HEK293 (cell line): Measurements from ENCODE around the gene NEAT1.

Experiments used
- CTCF ChIA-PET: fragments of 350-600 bp; formaldehyde crosslinking; extraction: SDS; loops from one replicate; lab custom pipeline; 2021; ENCODE audit warnings: antibody characterized with exemption; lab: Yijun Ruan, JAX
- POLR2A ChIA-PET: fragments of 300-600 bp; formaldehyde crosslinking; extraction: SDS; loops from one replicate; lab custom pipeline; 2020; ENCODE audit warnings: antibody characterized with exemption, inconsistent platforms; lab: Yijun Ruan, JAX
- H3K27ac ChIP-seq: fragments of 200-500 bp; sonication (Bioruptor generic); 2 replicates; pipeline ENCODE4 v1.5.1; 2014; ENCODE audit warnings: low read depth, low read length, control low read depth, inconsistent platforms; ENCODE audit errors: extremely low read depth
- H3K36me3 ChIP-seq, 2 experiments: fragments of 200-500 bp in 1 of 2; sonication (Bioruptor generic) in 1 of 2; 1 replicate in 1 of 2; 2 replicates in 1 of 2; pipeline ENCODE4 v1.5.1; 2014 to 2017; ENCODE audit warnings: inconsistent platforms in 2 of 2, low read length in 2 of 2; ENCODE audit not compliant: control insufficient read depth in 2 of 2, insufficient read depth in 1 of 2
- H3K4me1 ChIP-seq: fragments of 200-500 bp; sonication (Bioruptor generic); 2 replicates; pipeline ENCODE4 v1.5.1; 2014; ENCODE audit warnings: mild to moderate bottlenecking, low read length, inconsistent platforms; ENCODE audit not compliant: control insufficient read depth, insufficient read depth
- H3K4me3 ChIP-seq: 2 replicates; pipeline ENCODE4 v1.5.1; 2011; ENCODE audit warnings: low read depth, mild to moderate bottlenecking, control low read depth, low read length, moderate library complexity
- H3K9me3 ChIP-seq: fragments of 200-500 bp; sonication (Bioruptor generic); 2 replicates; pipeline ENCODE4 v1.5.1; 2014; ENCODE audit warnings: low read depth, low read length, inconsistent platforms; ENCODE audit not compliant: control insufficient read depth, insufficient read depth
- SETDB1 ChIP-seq: IDR thresholded peaks from one replicate; pipeline ENCODE4 v1.6.1; 2017; ENCODE audit warnings: mild to moderate bottlenecking, low read length, moderate library complexity, mixed read lengths; ENCODE audit not compliant: insufficient read length
- TCF7L2 ChIP-seq: IDR thresholded peaks from 2 replicates; pipeline ENCODE4 v1.6.1; 2011; ENCODE audit warnings: low read depth, mild to moderate bottlenecking, inconsistent platforms, low read length, moderate library complexity, borderline replicate concordance
- ZBTB48 ChIP-seq: fragments of 450-650 bp; formaldehyde crosslinking; IDR thresholded peaks from 2 replicates; pipeline ENCODE4 v1.5.1; 2016; ENCODE audit warnings: missing biosample characterization, missing genetic modification characterization
- ZFP69B ChIP-seq: fragments of 450-650 bp; formaldehyde crosslinking; IDR thresholded peaks from 2 replicates; pipeline ENCODE4 v1.5.1; 2016; ENCODE audit warnings: missing biosample characterization, missing genetic modification characterization
- ZNF138 ChIP-seq: fragments of 450-650 bp; formaldehyde crosslinking; IDR thresholded peaks from 2 replicates; pipeline ENCODE4 v1.5.1; 2016; ENCODE audit warnings: missing biosample characterization, missing genetic modification characterization, borderline replicate concordance
- ZNF2 ChIP-seq: fragments of 450-650 bp; formaldehyde crosslinking; IDR thresholded peaks from 2 replicates; pipeline ENCODE4 v1.5.1; 2016; ENCODE audit warnings: missing biosample characterization, missing genetic modification characterization
- ZNF266 ChIP-seq: fragments of 450-650 bp; formaldehyde crosslinking; IDR thresholded peaks from 2 replicates; pipeline ENCODE4 v1.5.1; 2016; ENCODE audit warnings: missing biosample characterization, missing genetic modification characterization, low read depth
- ZNF350 ChIP-seq: fragments of 450-650 bp; formaldehyde crosslinking; IDR thresholded peaks from 2 replicates; pipeline ENCODE4 v1.5.0; 2017; ENCODE audit warnings: missing biosample characterization, mild to moderate bottlenecking, missing genetic modification characterization
- ZNF354C ChIP-seq: fragments of 450-650 bp; formaldehyde crosslinking; IDR thresholded peaks from 2 replicates; pipeline ENCODE4 v1.5.1; 2016; ENCODE audit warnings: missing biosample characterization, missing genetic modification characterization, low read depth, borderline replicate concordance
- ZNF423 ChIP-seq: fragments of 450-650 bp; formaldehyde crosslinking; IDR thresholded peaks from 2 replicates; pipeline ENCODE4 v1.5.1; 2016; ENCODE audit warnings: missing biosample characterization, missing genetic modification characterization
- ZNF529 ChIP-seq: fragments of 450-650 bp; formaldehyde crosslinking; IDR thresholded peaks from 2 replicates; pipeline ENCODE4 v1.5.1; 2017; ENCODE audit warnings: missing genetic modification characterization, missing biosample characterization; ENCODE audit not compliant: insufficient replicate concordance
- ZNF555 ChIP-seq: fragments of 450-650 bp; formaldehyde crosslinking; conservative IDR thresholded peaks from 2 replicates; pipeline ENCODE4 v1.5.1; 2017; ENCODE audit warnings: missing biosample characterization, mild to moderate bottlenecking, missing genetic modification characterization, inconsistent platforms
- ZNF76 ChIP-seq: fragments of 450-650 bp; formaldehyde crosslinking; IDR thresholded peaks from 2 replicates; pipeline ENCODE4; 2016; ENCODE audit warnings: low read depth, missing biosample characterization, missing genetic modification characterization, borderline replicate concordance
- ZNF843 ChIP-seq: fragments of 450-650 bp; formaldehyde crosslinking; IDR thresholded peaks from 2 replicates; pipeline ENCODE4 v1.5.1; 2016; ENCODE audit warnings: missing biosample characterization, missing genetic modification characterization
- TF ChIP-seq, protein P1 (sequence below): fragments of 450-650 bp; formaldehyde crosslinking; IDR thresholded peaks from 2 replicates; pipeline ENCODE4 v1.5.1; 2016; ENCODE audit warnings: missing biosample characterization, missing genetic modification characterization
- TF ChIP-seq, protein P2 (sequence below): fragments of 450-650 bp; formaldehyde crosslinking; conservative IDR thresholded peaks from 2 replicates; pipeline ENCODE4 v1.5.1; 2016; ENCODE audit warnings: low read depth, missing biosample characterization, missing genetic modification characterization
- TF ChIP-seq, protein P3 (sequence below): fragments of 450-650 bp; formaldehyde crosslinking; IDR thresholded peaks from 2 replicates; pipeline ENCODE4 v1.5.1; 2017; ENCODE audit warnings: missing biosample characterization, missing genetic modification characterization
- TF ChIP-seq, protein P4 (sequence below): fragments of 450-650 bp; formaldehyde crosslinking; IDR thresholded peaks from 2 replicates; pipeline ENCODE4 v1.5.1; 2016; ENCODE audit warnings: missing biosample characterization, missing genetic modification characterization
- TF ChIP-seq, protein P5 (sequence below): fragments of 450-650 bp; formaldehyde crosslinking; optimal IDR thresholded peaks from 2 replicates; pipeline ENCODE3; 2016; ENCODE audit warnings: missing biosample characterization, mild to moderate bottlenecking, missing genetic modification characterization
- TF ChIP-seq, protein P6 (sequence below): fragments of 450-650 bp; formaldehyde crosslinking; IDR thresholded peaks from 2 replicates; pipeline ENCODE4 v1.5.1; 2016; ENCODE audit warnings: missing biosample characterization, missing genetic modification characterization

Gene NEAT1

DNA sequence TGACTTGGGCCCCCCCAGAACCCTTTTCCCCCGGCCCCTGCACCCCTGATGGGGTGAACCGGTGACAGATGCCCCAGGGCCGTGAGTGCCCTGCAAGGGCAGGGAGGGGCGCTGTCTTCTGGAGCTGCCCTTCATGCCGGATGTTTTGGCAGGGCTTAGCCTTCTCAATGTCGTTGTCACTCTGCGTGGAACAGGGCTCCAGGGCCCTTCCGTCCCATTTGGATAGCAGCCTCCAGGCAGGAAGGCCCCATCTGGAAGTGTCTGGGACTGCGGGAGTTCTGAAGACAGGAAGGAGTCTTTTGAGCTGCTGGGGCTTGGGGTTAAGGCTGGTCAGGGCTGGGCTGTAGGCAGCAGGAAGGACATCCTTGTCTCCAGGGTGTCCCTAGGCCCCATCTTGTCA is 31.6 kb upstream of the NEAT1 start:
- Histone ChIP-seq H3K27ac (no peak overlapping the region), H3K4me1 (no peaks in the 10 kb centered on the region; the same call in 1 of the 2 replicates), H3K4me3 (no peak overlapping the region), H3K9me3 (no peaks in the 10 kb centered on the region), H3K36me3 (peaks cover 0 to 58% of the 10 kb centered on the region in 2 experiments; a peak in 1 of 3 replicates)
- POLR2A ChIA-PET: interaction anchor here (1.1 to 1.7 kb wide), 3 partner anchors 28 to 111 kb away, joined by 3 to 5 read pairs (median 4); no protein-coding TSS in a partner anchor
- CTCF ChIA-PET: interaction anchor here (0.6 to 1.4 kb wide), 4 partner anchors 20 to 113 kb away, joined by 3 to 4 read pairs (median 3); no protein-coding TSS in a partner anchor
- TF ChIP-seq SETDB1: no peak
- no peak for TF ChIP-seq ZNF138
- TF ChIP-seq ZBTB48 (tag by site-specific recombination): no peak
- no peak for TF ChIP-seq ZNF843 (tag by site-specific recombination)
- TF ChIP-seq ZNF350 (tag by site-specific recombination): no peak
- TF ChIP-seq, protein P1, sequence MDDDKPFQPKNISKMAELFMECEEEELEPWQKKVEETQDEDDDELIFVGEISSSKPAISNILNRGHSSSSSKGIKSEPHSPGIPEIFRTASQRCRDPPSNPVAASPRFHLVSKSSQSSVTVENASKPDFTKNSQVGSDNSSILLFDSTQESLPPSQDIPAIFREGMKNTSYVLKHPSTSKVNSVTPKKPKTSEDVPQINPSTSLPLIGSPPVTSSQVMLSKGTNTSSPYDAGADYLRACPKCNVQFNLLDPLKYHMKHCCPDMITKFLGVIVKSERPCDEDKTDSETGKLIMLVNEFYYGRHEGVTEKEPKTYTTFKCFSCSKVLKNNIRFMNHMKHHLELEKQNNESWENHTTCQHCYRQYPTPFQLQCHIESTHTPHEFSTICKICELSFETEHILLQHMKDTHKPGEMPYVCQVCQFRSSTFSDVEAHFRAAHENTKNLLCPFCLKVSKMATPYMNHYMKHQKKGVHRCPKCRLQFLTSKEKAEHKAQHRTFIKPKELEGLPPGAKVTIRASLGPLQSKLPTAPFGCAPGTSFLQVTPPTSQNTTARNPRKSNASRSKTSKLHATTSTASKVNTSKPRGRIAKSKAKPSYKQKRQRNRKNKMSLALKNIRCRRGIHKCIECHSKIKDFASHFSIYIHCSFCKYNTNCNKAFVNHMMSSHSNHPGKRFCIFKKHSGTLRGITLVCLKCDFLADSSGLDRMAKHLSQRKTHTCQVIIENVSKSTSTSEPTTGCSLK: no peak
- no peak for TF ChIP-seq ZNF423
- TF ChIP-seq, protein P2, sequence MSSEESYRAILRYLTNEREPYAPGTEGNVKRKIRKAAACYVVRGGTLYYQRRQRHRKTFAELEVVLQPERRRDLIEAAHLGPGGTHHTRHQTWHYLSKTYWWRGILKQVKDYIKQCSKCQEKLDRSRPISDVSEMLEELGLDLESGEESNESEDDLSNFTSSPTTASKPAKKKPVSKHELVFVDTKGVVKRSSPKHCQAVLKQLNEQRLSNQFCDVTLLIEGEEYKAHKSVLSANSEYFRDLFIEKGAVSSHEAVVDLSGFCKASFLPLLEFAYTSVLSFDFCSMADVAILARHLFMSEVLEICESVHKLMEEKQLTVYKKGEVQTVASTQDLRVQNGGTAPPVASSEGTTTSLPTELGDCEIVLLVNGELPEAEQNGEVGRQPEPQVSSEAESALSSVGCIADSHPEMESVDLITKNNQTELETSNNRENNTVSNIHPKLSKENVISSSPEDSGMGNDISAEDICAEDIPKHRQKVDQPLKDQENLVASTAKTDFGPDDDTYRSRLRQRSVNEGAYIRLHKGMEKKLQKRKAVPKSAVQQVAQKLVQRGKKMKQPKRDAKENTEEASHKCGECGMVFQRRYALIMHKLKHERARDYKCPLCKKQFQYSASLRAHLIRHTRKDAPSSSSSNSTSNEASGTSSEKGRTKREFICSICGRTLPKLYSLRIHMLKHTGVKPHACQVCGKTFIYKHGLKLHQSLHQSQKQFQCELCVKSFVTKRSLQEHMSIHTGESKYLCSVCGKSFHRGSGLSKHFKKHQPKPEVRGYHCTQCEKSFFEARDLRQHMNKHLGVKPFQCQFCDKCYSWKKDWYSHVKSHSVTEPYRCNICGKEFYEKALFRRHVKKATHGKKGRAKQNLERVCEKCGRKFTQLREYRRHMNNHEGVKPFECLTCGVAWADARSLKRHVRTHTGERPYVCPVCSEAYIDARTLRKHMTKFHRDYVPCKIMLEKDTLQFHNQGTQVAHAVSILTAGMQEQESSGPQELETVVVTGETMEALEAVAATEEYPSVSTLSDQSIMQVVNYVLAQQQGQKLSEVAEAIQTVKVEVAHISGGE (tag by site-specific recombination): no peak
- TF ChIP-seq, protein P3, sequence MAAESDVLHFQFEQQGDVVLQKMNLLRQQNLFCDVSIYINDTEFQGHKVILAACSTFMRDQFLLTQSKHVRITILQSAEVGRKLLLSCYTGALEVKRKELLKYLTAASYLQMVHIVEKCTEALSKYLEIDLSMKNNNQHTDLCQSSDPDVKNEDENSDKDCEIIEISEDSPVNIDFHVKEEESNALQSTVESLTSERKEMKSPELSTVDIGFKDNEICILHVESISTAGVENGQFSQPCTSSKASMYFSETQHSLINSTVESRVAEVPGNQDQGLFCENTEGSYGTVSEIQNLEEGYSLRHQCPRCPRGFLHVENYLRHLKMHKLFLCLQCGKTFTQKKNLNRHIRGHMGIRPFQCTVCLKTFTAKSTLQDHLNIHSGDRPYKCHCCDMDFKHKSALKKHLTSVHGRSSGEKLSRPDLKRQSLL (tag by site-specific recombination): no peak
- TF ChIP-seq, protein P4, sequence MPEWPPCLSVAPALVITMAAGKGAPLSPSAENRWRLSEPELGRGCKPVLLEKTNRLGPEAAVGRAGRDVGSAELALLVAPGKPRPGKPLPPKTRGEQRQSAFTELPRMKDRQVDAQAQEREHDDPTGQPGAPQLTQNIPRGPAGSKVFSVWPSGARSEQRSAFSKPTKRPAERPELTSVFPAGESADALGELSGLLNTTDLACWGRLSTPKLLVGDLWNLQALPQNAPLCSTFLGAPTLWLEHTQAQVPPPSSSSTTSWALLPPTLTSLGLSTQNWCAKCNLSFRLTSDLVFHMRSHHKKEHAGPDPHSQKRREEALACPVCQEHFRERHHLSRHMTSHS (tag by site-specific recombination): no peak
- no peak for TF ChIP-seq ZFP69B (tag by site-specific recombination)

DNA sequence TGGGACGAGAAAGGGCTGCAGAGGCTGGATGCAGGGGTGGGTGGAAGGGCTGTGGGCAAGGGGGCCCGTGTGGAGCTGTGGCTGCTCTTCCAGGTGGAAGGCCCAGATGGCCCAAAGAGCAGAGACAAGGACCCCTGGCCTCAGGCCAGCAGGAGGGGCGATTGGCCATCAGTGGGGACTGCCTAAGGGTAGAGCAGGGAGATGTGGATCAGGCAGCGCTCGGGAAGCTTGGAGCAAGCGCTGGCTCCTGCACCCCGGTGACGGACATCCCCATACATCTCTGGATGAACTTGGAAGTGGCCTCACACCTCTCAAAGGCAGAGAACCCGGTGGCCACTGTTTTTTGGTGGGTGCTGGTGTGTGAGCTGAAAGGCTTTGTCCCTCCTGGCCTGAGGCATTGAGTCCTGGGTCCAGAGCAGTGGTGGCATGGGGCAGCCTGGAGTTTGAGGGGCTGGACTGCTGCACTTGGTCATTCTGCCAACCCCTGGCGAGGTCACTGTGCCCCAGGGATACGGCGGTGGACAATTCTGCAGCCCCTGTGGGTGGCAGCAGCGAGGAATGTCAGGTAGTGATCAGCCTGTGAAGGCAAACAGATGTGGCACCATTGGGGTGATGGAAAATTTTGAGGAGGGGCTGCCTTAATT is 30.3 kb upstream of the NEAT1 start:
- TF ChIP-seq, protein P5, sequence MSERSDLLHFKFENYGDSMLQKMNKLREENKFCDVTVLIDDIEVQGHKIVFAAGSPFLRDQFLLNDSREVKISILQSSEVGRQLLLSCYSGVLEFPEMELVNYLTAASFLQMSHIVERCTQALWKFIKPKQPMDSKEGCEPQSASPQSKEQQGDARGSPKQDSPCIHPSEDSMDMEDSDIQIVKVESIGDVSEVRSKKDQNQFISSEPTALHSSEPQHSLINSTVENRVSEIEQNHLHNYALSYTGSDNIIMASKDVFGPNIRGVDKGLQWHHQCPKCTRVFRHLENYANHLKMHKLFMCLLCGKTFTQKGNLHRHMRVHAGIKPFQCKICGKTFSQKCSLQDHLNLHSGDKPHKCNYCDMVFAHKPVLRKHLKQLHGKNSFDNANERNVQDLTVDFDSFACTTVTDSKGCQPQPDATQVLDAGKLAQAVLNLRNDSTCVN (tag by site-specific recombination): no peak
- TF ChIP-seq ZNF2 (tag by site-specific recombination) (no peak), ZNF529 (tag by site-specific recombination) (no peak), ZBTB48 (tag by site-specific recombination) (no peak), ZNF266 (no peak), TCF7L2 (no peak), ZNF76 (tag by site-specific recombination) (no peak), ZNF555 (tag by site-specific recombination) (no peak), ZNF354C (no peak)
- TF ChIP-seq, protein P6, sequence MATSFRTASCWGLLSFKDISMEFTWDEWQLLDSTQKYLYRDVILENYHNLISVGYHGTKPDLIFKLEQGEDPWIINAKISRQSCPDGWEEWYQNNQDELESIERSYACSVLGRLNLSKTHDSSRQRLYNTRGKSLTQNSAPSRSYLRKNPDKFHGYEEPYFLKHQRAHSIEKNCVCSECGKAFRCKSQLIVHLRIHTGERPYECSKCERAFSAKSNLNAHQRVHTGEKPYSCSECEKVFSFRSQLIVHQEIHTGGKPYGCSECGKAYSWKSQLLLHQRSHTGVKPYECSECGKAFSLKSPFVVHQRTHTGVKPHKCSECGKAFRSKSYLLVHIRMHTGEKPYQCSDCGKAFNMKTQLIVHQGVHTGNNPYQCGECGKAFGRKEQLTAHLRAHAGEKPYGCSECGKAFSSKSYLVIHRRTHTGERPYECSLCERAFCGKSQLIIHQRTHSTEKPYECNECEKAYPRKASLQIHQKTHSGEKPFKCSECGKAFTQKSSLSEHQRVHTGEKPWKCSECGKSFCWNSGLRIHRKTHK (tag by site-specific recombination): no peak
- Histone ChIP-seq H3K4me1 (no peaks in the 10 kb centered on the region), H3K9me3 (no peaks in the 10 kb centered on the region), H3K36me3 (peaks cover 0 to 71% of the 10 kb centered on the region in 2 experiments; a peak in 1 of 3 replicates), H3K27ac (no peak overlapping the region), H3K4me3 (no peak overlapping the region)
- CTCF ChIA-PET: interaction anchor here (0.7 to 1.4 kb wide), 4 partner anchors 11 to 24 kb away, joined by 3 read pairs; no protein-coding TSS in a partner anchor
- POLR2A ChIA-PET: interaction anchor here (0.6 to 1.4 kb wide), 2 partner anchors 69 to 105 kb away, joined by 3 to 6 read pairs; no protein-coding TSS in a partner anchor
